ENCODE data around the gene NOS2.
"Not testable (repeated sequence)": the region's sequence is repeated elsewhere in the genome, so short reads cannot be mapped to it uniquely, and the experiment has no call there.

NOS2 gene

GRCh38 chr17:27755706-27756466 is 44.4 kb downstream of the NOS2 start:
- DNase-seq (ENCODE audit: low spot score in 2 of 2) (no peak), ATAC-seq (replicated peaks; ENCODE audit: extremely low read depth, poor library complexity, severe bottlenecking) (no peak)
- Mint-ChIP-seq H3K27ac (ENCODE audit: low read depth) (no peak overlapping the region), H3K4me3 (no peak overlapping the region), H3K36me3 (ENCODE audit: insufficient read depth) (peaks cover 2% of the 10 kb centered on the region), H3K4me1 (no peaks in the 10 kb centered on the region), H3K9me3 (no peaks in the 10 kb centered on the region), H3K27me3 (peaks cover 9% of the 10 kb centered on the region)

GRCh38 chr17:27754549-27754948 is 45.8 kb downstream of the NOS2 start:
- H3K27ac Mint-ChIP-seq (ENCODE audit: low read depth) = no peak overlapping the region
- no peak for ATAC-seq (replicated peaks; ENCODE audit: extremely low read depth, poor library complexity, severe bottlenecking)
- H3K27me3 Mint-ChIP-seq = peaks cover 9% of the 10 kb centered on the region
- no peak for DNase-seq (ENCODE audit: low spot score in 2 of 2)
- H3K9me3 Mint-ChIP-seq = no peaks in the 10 kb centered on the region
- no peaks in the 10 kb centered on the region for H3K4me1 Mint-ChIP-seq
- peaks cover 2% of the 10 kb centered on the region for H3K36me3 Mint-ChIP-seq (ENCODE audit: insufficient read depth)
- no peak overlapping the region for H3K4me3 Mint-ChIP-seq

DNA sequence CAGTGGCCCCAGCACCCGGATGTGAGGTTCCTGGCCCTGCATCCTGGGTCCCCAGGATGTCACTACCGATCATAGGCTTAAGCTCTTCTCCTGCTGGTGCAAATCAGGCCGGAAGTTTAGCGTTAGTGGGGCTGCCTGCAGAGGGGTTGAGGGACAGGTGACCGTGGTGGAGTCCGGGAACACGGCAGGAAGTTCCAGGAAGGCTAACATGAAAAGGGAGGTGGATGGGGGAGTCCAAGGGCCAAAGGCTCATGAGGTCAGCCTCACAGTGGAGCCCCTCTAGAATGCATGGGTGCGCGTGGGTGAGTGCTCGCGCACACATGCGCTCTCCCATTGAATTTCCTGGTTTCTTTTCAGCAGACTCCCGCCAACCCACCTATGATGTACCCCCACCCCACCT is 46.6 kb downstream of the NOS2 start:
- not testable (repeated sequence) for H3K27me3 Mint-ChIP-seq; DNase-seq (ENCODE audit: low spot score in 2 of 2); H3K27ac Mint-ChIP-seq (ENCODE audit: low read depth); H3K4me1 Mint-ChIP-seq; H3K9me3 Mint-ChIP-seq; H3K4me3 Mint-ChIP-seq; H3K36me3 Mint-ChIP-seq (ENCODE audit: insufficient read depth); ATAC-seq (replicated peaks; ENCODE audit: extremely low read depth, poor library complexity, severe bottlenecking)

DNA sequence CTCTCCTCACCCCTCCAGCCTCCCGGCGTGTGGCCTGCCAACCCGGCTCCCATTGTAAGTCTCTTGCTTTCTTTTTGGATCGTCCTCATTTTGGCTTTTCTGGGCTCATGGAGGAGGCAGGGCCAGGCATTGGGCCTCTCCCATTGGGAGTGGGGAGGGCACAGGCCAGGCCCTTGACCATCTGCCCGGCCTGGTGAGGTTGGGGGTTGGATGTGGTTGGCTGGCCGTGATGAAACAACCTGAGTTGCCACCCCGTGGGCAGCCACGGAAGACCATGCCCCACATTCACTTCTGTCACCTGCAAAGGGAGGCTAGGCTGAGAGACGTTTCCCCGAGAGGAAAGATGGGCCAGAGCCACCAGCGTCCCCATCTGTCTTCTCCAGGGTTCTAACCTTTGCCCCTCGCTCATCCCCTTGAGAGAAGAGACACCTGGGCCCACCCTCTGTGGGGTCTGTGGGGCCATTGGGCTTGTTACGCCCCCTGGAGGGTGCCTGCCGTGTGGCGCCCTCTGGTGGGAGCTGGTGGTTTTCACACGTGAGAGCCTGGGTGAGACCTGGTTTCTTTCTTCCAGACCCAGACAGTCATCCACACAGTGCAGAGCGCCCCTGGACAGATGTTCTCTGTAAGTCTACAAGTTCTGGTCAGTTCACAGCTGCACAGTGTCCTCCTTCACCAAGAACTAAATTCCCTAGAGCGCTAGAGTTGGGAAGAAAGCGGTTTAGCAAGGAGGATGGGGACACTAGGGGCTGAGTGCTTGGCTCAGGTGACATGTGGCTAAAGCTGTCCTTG is 47.3 kb downstream of the NOS2 start:
- H3K4me1 Mint-ChIP-seq; H3K9me3 Mint-ChIP-seq; ATAC-seq (replicated peaks; ENCODE audit: extremely low read depth, poor library complexity, severe bottlenecking); DNase-seq (ENCODE audit: low spot score in 2 of 2); H3K27ac Mint-ChIP-seq (ENCODE audit: low read depth); H3K36me3 Mint-ChIP-seq (ENCODE audit: insufficient read depth); H3K27me3 Mint-ChIP-seq; H3K4me3 Mint-ChIP-seq: not testable (repeated sequence)

DNA sequence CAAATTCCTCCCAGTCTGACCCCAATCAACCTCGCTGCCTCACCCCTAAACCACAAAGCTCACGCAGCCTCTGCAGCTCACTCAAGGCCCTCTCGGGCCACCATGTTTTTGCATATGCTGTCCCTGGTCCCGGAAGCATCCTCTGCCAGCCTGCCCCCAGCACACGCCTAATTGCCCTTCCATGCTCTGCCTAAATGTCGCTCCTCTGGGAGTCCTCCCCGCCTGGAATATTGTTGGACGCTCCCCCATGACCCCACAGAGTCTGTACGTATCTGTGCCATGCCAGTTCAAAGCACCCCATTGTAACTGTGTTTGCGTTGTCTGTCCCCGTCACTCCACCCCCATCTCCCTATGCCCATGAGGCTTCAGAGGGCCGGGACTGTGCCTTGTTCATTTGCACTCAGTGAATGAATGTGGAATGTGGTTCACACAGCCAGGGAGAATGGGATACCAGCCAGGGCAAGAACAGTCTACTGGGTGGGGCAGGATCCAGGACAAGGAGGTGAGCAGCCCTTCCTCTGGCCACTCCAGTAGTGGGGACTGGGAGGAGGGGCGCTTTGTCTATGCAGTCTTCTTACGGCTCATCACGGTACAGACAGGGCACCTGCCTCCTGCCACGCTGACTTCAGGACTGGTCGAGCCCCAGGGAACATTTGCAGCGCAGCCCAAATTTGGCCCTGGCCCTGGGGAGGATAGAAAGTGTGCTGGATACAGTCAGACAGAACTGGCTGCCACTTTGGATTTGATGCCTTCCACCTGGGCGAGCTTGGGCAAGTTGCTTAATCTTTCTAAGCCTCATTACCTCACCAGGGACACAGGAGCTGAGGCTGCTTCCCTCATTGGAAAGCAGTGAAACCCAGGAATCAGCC is 48.5 kb downstream of the NOS2 start:
- H3K36me3 Mint-ChIP-seq (ENCODE audit: insufficient read depth) = no peaks in the 10 kb centered on the region
- peaks cover 9% of the 10 kb centered on the region for H3K27me3 Mint-ChIP-seq
- H3K4me3 Mint-ChIP-seq = no peak overlapping the region
- H3K9me3 Mint-ChIP-seq = no peaks in the 10 kb centered on the region
- DNase-seq (ENCODE audit: low spot score in 2 of 2) (no peak), ATAC-seq (replicated peaks; ENCODE audit: extremely low read depth, poor library complexity, severe bottlenecking) (no peak)
- no peaks in the 10 kb centered on the region for H3K4me1 Mint-ChIP-seq
- no peak overlapping the region for H3K27ac Mint-ChIP-seq (ENCODE audit: low read depth)

- Mint-ChIP-seq H3K27me3 (peaks cover 9% of the 10 kb centered on the region), H3K4me1 (no peaks in the 10 kb centered on the region), H3K36me3 (ENCODE audit: insufficient read depth) (no peaks in the 10 kb centered on the region), H3K27ac (ENCODE audit: low read depth) (no peak overlapping the region), H3K4me3 (no peak overlapping the region), H3K9me3 (no peaks in the 10 kb centered on the region)
- ATAC-seq (replicated peaks; ENCODE audit: extremely low read depth, poor library complexity, severe bottlenecking) (no peak), DNase-seq (ENCODE audit: low spot score in 2 of 2) (no peak)
Observed at GRCh38 chr17:27751166-27751565, 49.2 kb downstream of the NOS2 start.

- DNase-seq (ENCODE audit: low spot score in 2 of 2); ATAC-seq (replicated peaks; ENCODE audit: extremely low read depth, poor library complexity, severe bottlenecking); H3K9me3 Mint-ChIP-seq; H3K36me3 Mint-ChIP-seq (ENCODE audit: insufficient read depth); H3K4me3 Mint-ChIP-seq; H3K4me1 Mint-ChIP-seq; H3K27ac Mint-ChIP-seq (ENCODE audit: low read depth); H3K27me3 Mint-ChIP-seq: not testable (repeated sequence)
Observed at GRCh38 chr17:27749562-27750150, 50.7 kb downstream of the NOS2 start.

GRCh38 chr17:27748360-27748825 is 51.9 kb downstream of the NOS2 start:
- Mint-ChIP-seq H3K9me3 (no peaks in the 10 kb centered on the region), H3K4me3 (no peak overlapping the region), H3K27me3 (no peaks in the 10 kb centered on the region), H3K27ac (ENCODE audit: low read depth) (no peak overlapping the region), H3K36me3 (ENCODE audit: insufficient read depth) (no peaks in the 10 kb centered on the region), H3K4me1 (no peaks in the 10 kb centered on the region)
- no peak for ATAC-seq (replicated peaks; ENCODE audit: extremely low read depth, poor library complexity, severe bottlenecking)
- no peak for DNase-seq (ENCODE audit: low spot score in 2 of 2)

DNA sequence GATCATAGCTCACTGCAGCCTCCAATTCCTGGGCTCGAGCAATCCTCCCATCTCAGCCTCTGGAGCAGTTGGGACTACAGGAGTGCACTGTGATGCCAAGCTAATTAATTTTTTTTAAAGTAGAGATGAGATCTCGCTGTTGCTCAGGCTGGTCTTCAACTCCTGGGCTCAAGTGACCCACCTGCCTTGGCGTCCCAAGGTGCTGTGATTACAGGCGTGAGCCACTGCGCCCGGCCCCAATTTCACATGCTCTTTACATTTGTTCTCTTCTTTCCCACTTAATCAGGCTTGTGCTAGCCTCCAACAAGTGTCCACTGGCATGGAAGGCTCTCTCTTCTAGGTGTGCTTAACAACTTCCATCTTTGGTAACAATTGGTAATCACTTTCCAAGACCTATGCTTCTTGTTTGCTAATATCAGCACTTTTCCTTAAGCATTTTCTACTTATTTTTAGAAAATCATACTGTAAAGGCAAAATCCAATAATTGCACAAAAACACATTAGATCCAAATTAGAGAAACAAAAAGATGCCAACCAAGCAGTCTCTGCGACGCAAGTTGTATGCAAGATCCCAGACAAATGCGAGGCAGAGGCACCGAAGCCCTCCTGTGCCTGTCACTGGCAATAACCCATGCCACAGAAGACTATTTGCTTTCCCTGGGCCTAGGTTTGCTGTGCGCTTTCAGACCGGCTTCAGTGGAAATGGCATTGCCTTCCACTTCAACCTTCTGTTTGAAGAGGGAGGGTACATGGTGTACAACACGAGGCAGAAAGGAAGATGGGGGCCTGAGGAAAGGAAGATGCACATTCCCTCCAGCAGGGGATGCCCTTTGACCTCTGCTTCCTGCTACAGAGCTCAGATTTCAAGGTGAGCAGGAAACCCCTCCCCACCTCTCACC is 52.6 kb downstream of the NOS2 start:
- ATAC-seq (replicated peaks; ENCODE audit: extremely low read depth, poor library complexity, severe bottlenecking) = no peak
- DNase-seq (ENCODE audit: low spot score in 2 of 2) = no peak
- H3K27me3 Mint-ChIP-seq = no peaks in the 10 kb centered on the region
- H3K4me3 Mint-ChIP-seq = no peak overlapping the region
- H3K4me1 Mint-ChIP-seq = no peaks in the 10 kb centered on the region
- no peaks in the 10 kb centered on the region for H3K36me3 Mint-ChIP-seq (ENCODE audit: insufficient read depth)
- H3K9me3 Mint-ChIP-seq = no peaks in the 10 kb centered on the region
- H3K27ac Mint-ChIP-seq (ENCODE audit: low read depth) = no peak overlapping the region

- no peak overlapping the region for H3K27ac Mint-ChIP-seq (ENCODE audit: low read depth)
- no peaks in the 10 kb centered on the region for H3K27me3 Mint-ChIP-seq
- no peak for ATAC-seq (replicated peaks; ENCODE audit: extremely low read depth, poor library complexity, severe bottlenecking)
- no peaks in the 10 kb centered on the region for H3K9me3 Mint-ChIP-seq
- DNase-seq (ENCODE audit: low spot score in 2 of 2) = no peak
- H3K36me3 Mint-ChIP-seq (ENCODE audit: insufficient read depth) = no peaks in the 10 kb centered on the region
- no peaks in the 10 kb centered on the region for H3K4me1 Mint-ChIP-seq
- no peak overlapping the region for H3K4me3 Mint-ChIP-seq
Observed at GRCh38 chr17:27746881-27747280, 53.4 kb downstream of the NOS2 start.

GRCh38 chr17:27746320-27746719 is 54.0 kb downstream of the NOS2 start:
- H3K4me3 Mint-ChIP-seq; H3K4me1 Mint-ChIP-seq; ATAC-seq (replicated peaks; ENCODE audit: extremely low read depth, poor library complexity, severe bottlenecking); H3K36me3 Mint-ChIP-seq (ENCODE audit: insufficient read depth); H3K27me3 Mint-ChIP-seq; H3K27ac Mint-ChIP-seq (ENCODE audit: low read depth); H3K9me3 Mint-ChIP-seq; DNase-seq (ENCODE audit: low spot score in 2 of 2): not testable (repeated sequence)
